HG03378 (cell line): ENCODE data around the gene RNASE8.
"Not testable (repeated sequence)": the region's sequence is repeated elsewhere in the genome, so short reads cannot be mapped to it uniquely, and the experiment has no call there.

Experiments used
- ATAC-seq: cut with Tn5 transposase; IDR thresholded peaks from one replicate; pipeline ENCODE4 v1.9.1; 2021; ENCODE audit warnings: mild to moderate bottlenecking, moderate library complexity; ENCODE audit not compliant: unreplicated experiment

The RNASE8 gene

GRCh38 chr14:21029917-21030316 is 27.7 kb upstream of the RNASE8 start, which contains the start of gene TPPP2:
Gene TPPP2 (plus strand): TSS chr14:21030217. CDS start chr14:21030582, 365 bp downstream.
- ATAC-seq: no peak

- no peak for ATAC-seq
These were observed 27.1 kb upstream of the RNASE8 start for GRCh38 chr14:21030531-21030930.

GRCh38 chr14:21032326-21033132 is 25.1 kb upstream of the RNASE8 start:
- no peak for ATAC-seq

- no peak for ATAC-seq
These were observed 24.4 kb upstream of the RNASE8 start for GRCh38 chr14:21033133-21033698.

- no peak for ATAC-seq
These were observed 22.9 kb upstream of the RNASE8 start, which contains the start of gene RNASE13 for GRCh38 chr14:21034707-21035106. Gene RNASE13 (minus strand): TSS chr14:21034807. CDS start chr14:21034288, 519 bp downstream.

- no peak for ATAC-seq
These were observed 20.9 kb upstream of the RNASE8 start for GRCh38 chr14:21036751-21037150.

GRCh38 chr14:21037156-21037555 is 20.5 kb upstream of the RNASE8 start:
- ATAC-seq: no peak

- ATAC-seq: no peak
These were observed 18.9 kb upstream of the RNASE8 start for GRCh38 chr14:21038441-21039422.

GRCh38 chr14:21039585-21040369 is 17.8 kb upstream of the RNASE8 start:
- no peak for ATAC-seq

GRCh38 chr14:21040370-21040925 is 17.2 kb upstream of the RNASE8 start:
- ATAC-seq: no peak

- ATAC-seq: not testable (repeated sequence)
These were observed 16.7 kb upstream of the RNASE8 start for GRCh38 chr14:21040941-21041340.

- ATAC-seq: no peak
These were observed 15.8 kb upstream of the RNASE8 start, which contains the start of gene RNASE7 for GRCh38 chr14:21041676-21042433. Gene RNASE7 (plus strand): TSS chr14:21042362. CDS start chr14:21042993, 631 bp downstream.

- no peak for ATAC-seq
These were observed 14.7 kb upstream of the RNASE8 start for GRCh38 chr14:21042918-21043317.

GRCh38 chr14:21043387-21043973 is 14.1 kb upstream of the RNASE8 start:
- no peak for ATAC-seq

GRCh38 chr14:21043974-21044618 is 13.5 kb upstream of the RNASE8 start:
- no peak for ATAC-seq

- ATAC-seq: no peak
These were observed 10.2 kb upstream of the RNASE8 start for GRCh38 chr14:21047378-21047781.

- ATAC-seq: no peak
These were observed 9.0 kb upstream of the RNASE8 start for GRCh38 chr14:21048638-21049037.

GRCh38 chr14:21049271-21049673 is 8.3 kb upstream of the RNASE8 start:
- ATAC-seq: no peak
